Activated T-helper 1 cell treated with anti-CD3 and anti-CD28 coated beads, Interleukin-12 subunit alpha, Interleukin-12 subunit beta, Interleukin-2, Interleukin-4 antibody, amounts not matched to agents 30 ng/mL and 10 ng/mL and 1 ng/mL, durations not matched to agents 14 hours and 24 hours and 36 hours (primary cell): ENCODE results near the gene LAMTOR1. TPM values are rescaled to one million over a fixed set of nuclear protein-coding genes. Genes with fewer than 3 reads are reported as not detected.

Experiments
- DNase-seq: peaks from one replicate; pipeline ENCODE4 v3.0.0; 2021; ENCODE audit warnings: low spot score
- H3K27ac Mint-ChIP-seq: one replicate; pipeline ENCODE4 v1.8.0; 2021; ENCODE audit warnings: mild to moderate bottlenecking, mixed read lengths
- H3K27me3 Mint-ChIP-seq: one replicate; pipeline ENCODE4 v1.8.0; 2022; ENCODE audit warnings: mild to moderate bottlenecking, moderate library complexity, mixed read lengths; ENCODE audit not compliant: insufficient read depth
- H3K36me3 Mint-ChIP-seq: one replicate; pipeline ENCODE4 v1.8.0; 2021; ENCODE audit warnings: low read depth, mixed read lengths
- H3K4me1 Mint-ChIP-seq: one replicate; pipeline ENCODE4 v1.8.0; 2021; ENCODE audit warnings: low read depth, mixed read lengths
- H3K4me3 Mint-ChIP-seq: one replicate; pipeline ENCODE4 v1.8.0; 2021; ENCODE audit warnings: mild to moderate bottlenecking, moderate library complexity, mixed read lengths
- H3K9me3 Mint-ChIP-seq: one replicate; pipeline ENCODE4 v1.8.0; 2021; ENCODE audit warnings: mixed read lengths
- intact Hi-C: fragments of 100-400 bp; cut with micrococcal nuclease; formaldehyde crosslinking; loops from one replicate; pipeline ENCODE4 v1.15.1; 2024
- total RNA-seq: library from RNA; stranded (reverse); gene quantifications from 2 replicates; pipeline ENCODE4 v1.2.3, GENCODE V29; 2022

LAMTOR1 gene
- total RNA-seq, 1 donor from 2014 or later = 77.7 TPM

- no peaks in the 10 kb centered on the region for H3K27me3 Mint-ChIP-seq
- no peaks in the 10 kb centered on the region for H3K9me3 Mint-ChIP-seq
- no peak for DNase-seq
- no peak overlapping the region for H3K4me3 Mint-ChIP-seq
- intact Hi-C loops = no loop called here
- peak overlapping the region; percentile 45 for H3K27ac Mint-ChIP-seq
- peaks cover 64% of the 10 kb centered on the region for H3K4me1 Mint-ChIP-seq
- peaks cover 22% of the 10 kb centered on the region for H3K36me3 Mint-ChIP-seq
These were observed 32.6 kb downstream of the LAMTOR1 start for GRCh38 chr11:72070491-72070890.

- Mint-ChIP-seq H3K36me3 (peaks cover 19% of the 10 kb centered on the region), H3K9me3 (no peaks in the 10 kb centered on the region), H3K27ac (peak overlapping the region; percentile 64), H3K4me1 (peaks cover 60% of the 10 kb centered on the region), H3K27me3 (no peaks in the 10 kb centered on the region), H3K4me3 (no peak overlapping the region)
- intact Hi-C loops = no loop called here
- no peak for DNase-seq
These were observed 33.3 kb downstream of the LAMTOR1 start for GRCh38 chr11:72069787-72070251.

- H3K36me3 Mint-ChIP-seq = peaks cover 19% of the 10 kb centered on the region
- intact Hi-C loops = no loop called here
- peak overlapping the region; percentile 64 for H3K27ac Mint-ChIP-seq
- H3K4me1 Mint-ChIP-seq = peaks cover 60% of the 10 kb centered on the region
- H3K9me3 Mint-ChIP-seq = no peaks in the 10 kb centered on the region
- no peaks in the 10 kb centered on the region for H3K27me3 Mint-ChIP-seq
- DNase-seq = no peak
- H3K4me3 Mint-ChIP-seq = no peak overlapping the region
These were observed 33.9 kb downstream of the LAMTOR1 start for GRCh38 chr11:72069200-72069599.

- Mint-ChIP-seq H3K9me3 (no peaks in the 10 kb centered on the region), H3K27ac (no peak overlapping the region), H3K36me3 (peaks cover 14% of the 10 kb centered on the region), H3K4me1 (peaks cover 52% of the 10 kb centered on the region), H3K27me3 (no peaks in the 10 kb centered on the region), H3K4me3 (no peak overlapping the region)
- no peak for DNase-seq
- intact Hi-C loops = loop anchor here (1.0 kb wide), 1 partner anchor 10 kb away; no protein-coding TSS in a partner anchor
These were observed 35.4 kb downstream of the LAMTOR1 start for GRCh38 chr11:72067676-72068075.

- Mint-ChIP-seq H3K36me3 (peaks cover 14% of the 10 kb centered on the region), H3K27ac (no peak overlapping the region), H3K4me3 (no peak overlapping the region), H3K9me3 (no peaks in the 10 kb centered on the region), H3K27me3 (no peaks in the 10 kb centered on the region), H3K4me1 (peaks cover 48% of the 10 kb centered on the region)
- intact Hi-C loops = loop anchor here (1.0 kb wide), 1 partner anchor 10 kb away; no protein-coding TSS in a partner anchor
- no peak for DNase-seq
These were observed 35.8 kb downstream of the LAMTOR1 start for GRCh38 chr11:72067266-72067665.

- peaks cover 44% of the 10 kb centered on the region for H3K4me1 Mint-ChIP-seq
- H3K36me3 Mint-ChIP-seq = peaks cover 14% of the 10 kb centered on the region
- no peak overlapping the region for H3K4me3 Mint-ChIP-seq
- H3K27ac Mint-ChIP-seq = no peak overlapping the region
- no peaks in the 10 kb centered on the region for H3K27me3 Mint-ChIP-seq
- intact Hi-C loops = loop anchor here (1.0 kb wide), 1 partner anchor 10 kb away; no protein-coding TSS in a partner anchor
- no peak for DNase-seq
- no peaks in the 10 kb centered on the region for H3K9me3 Mint-ChIP-seq
These were observed 36.2 kb downstream of the LAMTOR1 start for GRCh38 chr11:72066855-72067254.

- Mint-ChIP-seq H3K4me3 (no peak overlapping the region), H3K36me3 (peaks cover 9% of the 10 kb centered on the region), H3K27me3 (no peaks in the 10 kb centered on the region), H3K4me1 (peaks cover 11% of the 10 kb centered on the region), H3K27ac (no peak overlapping the region), H3K9me3 (no peaks in the 10 kb centered on the region)
- intact Hi-C loops = no loop called here
- DNase-seq = no peak
These were observed 41.2 kb downstream of the LAMTOR1 start for GRCh38 chr11:72061739-72062396.

GRCh38 chr11:72058416-72059034, 44.6 kb downstream of the LAMTOR1 start:
- no peak overlapping the region for H3K27ac Mint-ChIP-seq
- intact Hi-C loops = no loop called here
- H3K9me3 Mint-ChIP-seq = no peaks in the 10 kb centered on the region
- H3K27me3 Mint-ChIP-seq = no peaks in the 10 kb centered on the region
- DNase-seq = no peak
- H3K36me3 Mint-ChIP-seq = peaks cover 9% of the 10 kb centered on the region
- H3K4me1 Mint-ChIP-seq = no peaks in the 10 kb centered on the region
- no peak overlapping the region for H3K4me3 Mint-ChIP-seq

GRCh38 chr11:72048766-72049460, 54.2 kb downstream of the LAMTOR1 start:
- Mint-ChIP-seq H3K4me1 (peaks cover 9% of the 10 kb centered on the region), H3K36me3 (peaks cover 9% of the 10 kb centered on the region), H3K9me3 (no peaks in the 10 kb centered on the region), H3K27ac (no peak overlapping the region), H3K27me3 (no peaks in the 10 kb centered on the region), H3K4me3 (no peak overlapping the region)
- intact Hi-C loops = no loop called here
- no peak for DNase-seq

Other genes with a start within 250 kb of the LAMTOR1 start
- gene DEFB131B, start 224.8 kb downstream of the LAMTOR1 start, total RNA-seq = not detected in 2 replicates
- 20.9 and 21.5 TPM in 2 replicates for gene XNDC1N, start 174.7 kb downstream of the LAMTOR1 start, total RNA-seq
- 65.8 and 70.3 TPM in 2 replicates for gene RNF121, start 174.3 kb downstream of the LAMTOR1 start, total RNA-seq
- 15.6 and 18.5 TPM in 2 replicates for gene IL18BP, start 104.4 kb downstream of the LAMTOR1 start, total RNA-seq
- gene NUMA1, start 22.8 kb downstream of the LAMTOR1 start, total RNA-seq = 141 and 150 TPM in 2 replicates
- gene LRRC51, start 22.4 kb downstream of the LAMTOR1 start, total RNA-seq = 5.7 and 8.2 TPM in 2 replicates
- not detected in 2 replicates for gene TOMT, start 2.6 kb upstream of the LAMTOR1 start, total RNA-seq
- gene ANAPC15, start 9.4 kb upstream of the LAMTOR1 start, total RNA-seq = 49.4 and 51.9 TPM in 2 replicates
- not detected in 2 replicates for gene FOLR3, start 32.4 kb upstream of the LAMTOR1 start, total RNA-seq
- gene FOLR1, start 88.8 kb upstream of the LAMTOR1 start, total RNA-seq = not detected in 2 replicates
- not detected in 2 replicates for gene FOLR2, start 113.5 kb upstream of the LAMTOR1 start, total RNA-seq
- 139 and 140 TPM in 2 replicates for gene INPPL1, start 121.5 kb upstream of the LAMTOR1 start, total RNA-seq
- not detected in 2 replicates for gene PHOX2A, start 140.9 kb upstream of the LAMTOR1 start, total RNA-seq